Uterus (tissue), 2 donors: Measurements from ENCODE around the gene GPR52.

Experiments used
- CTCF ChIP-seq, 4 experiments: fragments of 200-600 bp in 2 of 4; fragments of 450-650 bp in 2 of 4; sonication (generic) in 2 of 4; IDR thresholded peaks; one replicate each; pipeline ENCODE4 v1.5.1; 2016 to 2019; ENCODE audit warnings: antibody characterized with exemption in 4 of 4, mild to moderate bottlenecking in 2 of 4, moderate library complexity in 1 of 4
- POLR2A ChIP-seq, 2 donors: fragments of 450-650 bp; IDR thresholded peaks; one replicate each; pipeline ENCODE4 v1.6.1; 2016; ENCODE audit warnings: antibody characterized with exemption in 2 of 2, mild to moderate bottlenecking in 1 of 2, moderate library complexity in 1 of 2

GRCh38 chr1:174448531-174448883, 743 bp downstream of the GPR52 start:
- TF ChIP-seq CTCF (IDR thresholded peaks at IDR 0.05) (no peak), POLR2A (IDR thresholded peaks at IDR 0.05) (no peak)
